ENCODE results near the gene GAL3ST2. TPM values are rescaled to one million over a fixed set of nuclear protein-coding genes. Genes with fewer than 3 reads are reported as not detected.

The GAL3ST2 gene
- total and polyA plus RNA-seq, 2 of the 8 experiments (the other 6 are each of a cell fraction or from before 2014, with no cell fraction given), result not detected

- ChIA-PET CTCF (ENCODE audit: partially characterized antibody) (interaction anchor here (1.0 to 1.1 kb wide), 2 partner anchors 21 to 35 kb away, joined by 3 to 4 read pairs; no protein-coding TSS in a partner anchor), POLR2A (ENCODE audit: partially characterized antibody) (interaction anchor here (0.6 kb wide), 1 partner anchor 20 kb away, joined by 3 read pairs; no protein-coding TSS in a partner anchor)
- DNase-seq (ENCODE audit: low read depth in 1 of 2, low spot score in 2 of 2) (no peak), FAIRE-seq (no peak)
- Histone ChIP-seq H4K91ac (replicated peaks; ENCODE audit: insufficient read length, low read length) (no peak overlapping the region), H3K23ac (ENCODE audit: insufficient read length) (no peak overlapping the region), H3K36me3 (ENCODE audit: control insufficient read depth in 2 of 4, insufficient read depth in 4 of 4, low read length in 3 of 4) (no peaks in the 10 kb centered on the region; a peak in 2 of 8 replicates), H2AK5ac (ENCODE audit: low read depth, low read length) (no peak overlapping the region), H4K5ac (ENCODE audit: insufficient read length, low read depth, low read length) (no peak overlapping the region), H3K79me1 (ENCODE audit: low read depth, low read length) (no peaks in the 10 kb centered on the region), H4K8ac (ENCODE audit: extremely low read depth, insufficient read depth, low read length) (no peak overlapping the region; the same call in 1 of the 2 replicates), H2BK120ac (replicated peaks; ENCODE audit: low read depth, low read length) (no peak overlapping the region), H3K14ac (ENCODE audit: insufficient read length) (no peak overlapping the region), H3K23me2 (ENCODE audit: low read depth, low read length) (no peaks in the 10 kb centered on the region), H2BK20ac (ENCODE audit: low read length) (no peak overlapping the region), H3K4me3 (ENCODE audit: extremely low read depth in 1 of 4, insufficient read depth in 2 of 4, low read depth in 3 of 4, low read length in 4 of 4) (no peak overlapping the region), H3K4ac (replicated peaks; ENCODE audit: insufficient read length, low read depth, low read length) (no peak overlapping the region), H3K27ac (ENCODE audit: low read depth, low read length) (no peak overlapping the region; the same call in 1 of the 2 replicates), H3K56ac (replicated peaks; ENCODE audit: insufficient read length, low read depth, low read length) (no peak overlapping the region), H3K18ac (ENCODE audit: extremely low read depth, low read length) (no peak overlapping the region), H3K9me3 (ENCODE audit: insufficient read depth in 2 of 2, low read depth in 1 of 2, low read length in 1 of 2) (no peaks in the 10 kb centered on the region), H3K9ac (replicated peaks in 1 of 4; ENCODE audit: extremely low read depth in 1 of 4, low read depth in 3 of 4, low read length in 3 of 4) (no peak overlapping the region), H4K20me1 (replicated peaks in 1 of 2; ENCODE audit: control insufficient read depth in 1 of 2, insufficient read depth in 2 of 2, low read length in 2 of 2) (peaks cover 0 to 6% of the 10 kb centered on the region in 2 experiments), H3K4me1 (replicated peaks in 1 of 4; ENCODE audit: control insufficient read depth in 3 of 4, insufficient read depth in 4 of 4, low read length in 3 of 4) (no peaks in the 10 kb centered on the region), H3K4me2 (ENCODE audit: insufficient read depth in 1 of 2, low read depth in 2 of 2, low read length in 2 of 2) (no peak overlapping the region), H3K27me3 (replicated peaks in 1 of 4; ENCODE audit: control insufficient read depth in 3 of 4, extremely low read depth in 1 of 4, insufficient read depth in 3 of 4, low read length in 3 of 4) (no peaks in the 10 kb centered on the region), H2BK5ac (ENCODE audit: low read depth, low read length) (0 out of 2 replicates have a peak overlapping the region, but pooled peaks have one; percentile 71), H2BK15ac (ENCODE audit: low read length) (no peak overlapping the region), H3K79me2 (ENCODE audit: control insufficient read depth in 1 of 2, insufficient read depth in 2 of 2, low read length in 2 of 2) (no peaks in the 10 kb centered on the region), H2AFZ (ENCODE audit: low read length) (no peak overlapping the region), H2BK12ac (ENCODE audit: low read depth, low read length) (no peak overlapping the region)
- 92% methylated on average over 20 of the region's 20 CpGs; no CpG with 5 or more reads in 1 of the 2 experiments for WGBS, 2 experiments (ENCODE audit: extremely low coverage in 1 of 2, insufficient coverage in 1 of 2, insufficient read length in 1 of 2, insufficient replicate concordance in 2 of 2, low coverage in 1 of 2, low lambda C conversion rate in 2 of 2, missing lambda C conversion rate in 1 of 2)
- TF ChIP-seq KDM4A (IDR thresholded peaks at IDR 0.05; ENCODE audit: low read depth, low read length, severe bottlenecking) (no peak), KDM5A (IDR thresholded peaks at IDR 0.05; ENCODE audit: low read length) (no peak), EP300 (IDR thresholded peaks at IDR 0.05; ENCODE audit: borderline replicate concordance in 1 of 2, low read depth in 2 of 2, low read length in 2 of 2) (no peak), TAF7 (optimal IDR thresholded peaks at IDR 0.05; ENCODE audit: borderline replicate concordance, low read depth, low read length) (no peak), SP2 (IDR thresholded peaks at IDR 0.05; ENCODE audit: low read length) (no peak)
Observed at GRCh38 chr2:241754042-241754441, 22.6 kb upstream of the GAL3ST2 start.

Measured in H1 (cell line).